NCI-H2227 (cell line): Measurements from ENCODE around the gene KIAA0232.
"Not testable (repeated sequence)": the region's sequence is repeated elsewhere in the genome, so short reads cannot be mapped to it uniquely, and the experiment has no call there.

ENCODE experiments used
- DNase-seq: peaks from one replicate; lab custom pipeline; 2025; ENCODE audit not compliant: unreplicated experiment; lab: John Stamatoyannopoulos, UW

The KIAA0232 gene

GRCh38 chr4:6894528-6895498 lies 112.3 kb downstream of the KIAA0232 start:
- no peak for DNase-seq

GRCh38 chr4:6896035-6896434 lies 113.5 kb downstream of the KIAA0232 start:
- DNase-seq, result no peak

DNA sequence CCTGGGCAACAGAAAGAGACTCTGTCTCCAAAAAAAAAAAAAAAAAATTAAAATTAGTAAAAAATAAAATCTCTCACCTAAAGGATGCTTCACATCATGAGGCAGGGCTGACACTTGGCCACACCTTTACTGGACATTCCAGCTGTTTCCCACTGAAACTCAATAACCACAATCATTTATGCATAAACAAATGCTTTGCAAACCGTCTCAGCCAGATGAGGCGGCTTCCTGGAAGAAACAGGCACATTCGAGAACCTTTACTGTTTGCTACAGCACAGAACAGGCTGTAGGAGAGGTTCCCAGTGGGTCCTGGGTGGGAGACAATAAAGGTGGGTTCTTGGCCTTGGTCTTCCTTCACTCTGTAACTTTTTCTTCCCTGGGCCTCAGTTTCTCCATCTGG lies 116.2 kb downstream of the KIAA0232 start:
- no peak for DNase-seq

DNA sequence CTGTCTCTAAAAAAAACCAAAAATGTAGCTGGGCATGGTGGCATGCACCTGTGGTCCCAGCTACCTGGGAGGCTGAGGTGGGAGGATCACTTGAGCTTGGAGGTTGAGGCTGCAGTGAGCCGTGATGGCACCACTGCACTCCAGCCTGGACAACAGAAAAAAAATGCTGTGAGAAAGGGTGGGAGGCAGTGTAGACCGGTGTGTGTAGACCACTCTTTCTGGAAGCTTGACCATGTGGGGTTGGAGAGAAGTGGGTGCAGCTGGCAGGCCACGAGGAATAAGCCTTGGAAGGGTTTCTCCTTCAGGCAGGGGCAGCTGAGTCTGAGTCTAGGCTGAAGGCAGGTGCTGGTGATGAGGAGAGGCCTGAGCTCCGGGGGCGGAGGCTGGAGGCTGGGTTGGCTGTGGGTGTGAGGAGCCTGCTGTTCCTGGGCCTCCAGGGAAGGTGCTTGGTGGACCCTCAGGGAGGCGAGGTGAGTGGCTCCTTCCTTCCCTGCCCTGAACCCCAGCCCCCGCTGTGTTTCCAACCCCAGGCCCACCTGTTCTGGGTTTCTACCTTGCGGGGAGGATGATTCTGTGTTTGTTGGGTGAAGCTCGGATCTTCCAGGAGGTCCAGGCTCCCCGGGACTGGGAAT lies 117.8 kb downstream of the KIAA0232 start:
- no peak for DNase-seq

GRCh38 chr4:6900956-6901355 lies 118.4 kb downstream of the KIAA0232 start:
- DNase-seq, result no peak

GRCh38 chr4:6901669-6902317 lies 119.3 kb downstream of the KIAA0232 start:
- DNase-seq, result no peak

DNA sequence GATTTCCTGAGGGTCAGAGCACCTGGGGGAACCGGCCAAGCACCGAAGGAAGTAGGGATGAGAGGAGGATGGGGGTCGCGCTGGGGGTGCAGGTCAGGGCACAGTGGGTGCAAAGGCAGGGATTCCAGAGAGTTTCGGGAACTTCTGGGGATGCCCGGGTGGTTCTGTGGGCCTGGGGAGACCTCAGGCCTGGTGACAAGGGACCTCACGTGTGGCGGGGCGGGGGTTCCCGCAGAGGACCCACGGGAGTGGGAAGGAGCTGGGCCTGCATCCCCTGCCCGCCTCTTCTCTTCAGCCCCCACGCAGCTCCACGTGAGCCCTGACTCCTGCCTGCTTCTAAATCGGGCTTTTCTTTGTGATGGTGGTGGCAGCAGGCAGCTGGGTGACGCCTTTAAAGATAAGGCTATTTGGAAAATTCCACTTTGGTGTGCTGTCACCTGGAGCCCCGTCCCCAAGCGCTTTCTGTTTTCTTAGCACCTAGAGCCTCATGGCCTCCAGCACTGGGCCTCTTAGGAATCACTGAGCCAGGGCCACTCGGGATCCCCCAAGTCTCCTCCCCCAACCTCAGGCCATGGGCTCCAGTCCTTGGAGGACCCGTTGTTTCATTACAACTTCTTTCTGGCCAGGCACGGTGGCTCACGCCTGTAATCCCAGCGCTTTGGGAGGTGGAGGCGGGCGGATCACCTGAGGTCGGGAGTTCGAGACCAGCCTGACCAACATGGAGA lies 120.0 kb downstream of the KIAA0232 start:
- DNase-seq, result no peak

DNA sequence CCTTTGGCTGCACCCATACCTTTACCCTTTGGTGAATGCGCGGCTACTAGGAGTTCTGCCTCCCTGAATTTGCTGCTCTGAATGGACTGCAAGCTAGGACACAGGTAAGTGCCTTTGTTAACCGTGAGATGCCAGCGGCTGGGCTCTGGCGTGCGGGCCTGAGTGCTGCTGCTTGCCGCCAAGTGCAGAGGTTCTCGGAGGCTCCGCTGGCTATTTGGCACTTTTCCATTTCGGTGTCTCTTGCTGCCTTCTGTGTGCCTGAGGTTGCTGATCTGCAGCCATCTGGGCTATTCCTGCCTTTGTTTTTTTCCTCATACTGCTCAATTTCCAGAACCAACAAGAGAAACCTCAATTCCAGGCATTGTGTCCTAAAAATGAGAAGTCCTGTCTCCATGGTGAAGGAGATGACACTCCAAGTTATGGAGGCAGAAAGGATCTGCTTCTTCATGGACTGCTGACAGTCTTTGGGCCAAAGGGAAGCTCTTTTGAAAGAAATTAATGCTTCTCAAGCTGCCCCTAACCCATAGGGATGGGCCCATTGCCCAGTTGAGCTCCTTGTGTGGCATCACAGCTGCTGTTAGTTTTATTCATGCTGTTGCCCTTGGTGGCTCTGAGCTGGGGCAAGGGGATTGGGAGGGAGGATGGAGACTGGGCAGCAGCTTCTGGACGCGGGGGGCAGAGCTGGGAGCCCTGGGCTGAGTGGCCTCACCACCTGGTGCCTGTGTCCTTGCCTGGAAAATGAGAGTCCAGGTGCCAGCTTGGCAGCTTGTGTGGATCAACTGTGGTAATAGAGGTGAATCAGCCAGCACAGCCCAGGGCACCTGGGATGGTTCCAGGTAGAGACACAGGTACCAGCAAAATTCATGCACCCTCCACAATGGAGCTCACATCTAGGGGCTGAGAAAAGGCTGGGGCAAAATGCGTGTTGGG lies 123.3 kb downstream of the KIAA0232 start:
- no peak for DNase-seq

GRCh38 chr4:6906486-6906885 lies 124.0 kb downstream of the KIAA0232 start:
- DNase-seq, result not testable (repeated sequence)

DNA sequence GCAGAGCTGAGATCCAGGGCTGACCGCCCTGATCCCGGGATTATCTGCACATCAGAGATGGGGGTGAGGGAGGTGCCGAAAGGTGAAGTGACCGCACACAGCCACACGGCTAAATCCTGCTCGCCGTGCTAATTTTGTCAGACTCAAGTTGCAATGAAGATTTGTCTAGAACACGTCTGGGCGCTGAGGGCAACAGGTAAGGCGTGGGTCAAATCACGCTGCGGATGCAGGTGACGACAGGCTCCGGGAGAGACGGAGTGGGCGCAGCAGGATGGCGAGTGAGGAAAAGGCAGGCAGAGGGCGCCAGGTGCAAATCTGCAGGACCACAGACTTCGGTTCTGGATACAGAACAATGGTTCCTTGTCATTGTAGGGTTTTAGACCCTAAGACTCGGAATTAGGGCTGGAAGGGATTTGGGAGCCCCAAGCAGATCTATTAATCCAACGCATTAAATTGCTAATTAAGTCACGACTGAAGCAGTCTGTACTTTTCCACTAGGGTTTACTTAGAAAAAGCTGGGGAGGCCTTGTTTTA lies 125.2 kb downstream of the KIAA0232 start:
- DNase-seq, result peak; percentile 6

GRCh38 chr4:6908432-6909112 lies 126.0 kb downstream of the KIAA0232 start:
- no peak for DNase-seq

DNA sequence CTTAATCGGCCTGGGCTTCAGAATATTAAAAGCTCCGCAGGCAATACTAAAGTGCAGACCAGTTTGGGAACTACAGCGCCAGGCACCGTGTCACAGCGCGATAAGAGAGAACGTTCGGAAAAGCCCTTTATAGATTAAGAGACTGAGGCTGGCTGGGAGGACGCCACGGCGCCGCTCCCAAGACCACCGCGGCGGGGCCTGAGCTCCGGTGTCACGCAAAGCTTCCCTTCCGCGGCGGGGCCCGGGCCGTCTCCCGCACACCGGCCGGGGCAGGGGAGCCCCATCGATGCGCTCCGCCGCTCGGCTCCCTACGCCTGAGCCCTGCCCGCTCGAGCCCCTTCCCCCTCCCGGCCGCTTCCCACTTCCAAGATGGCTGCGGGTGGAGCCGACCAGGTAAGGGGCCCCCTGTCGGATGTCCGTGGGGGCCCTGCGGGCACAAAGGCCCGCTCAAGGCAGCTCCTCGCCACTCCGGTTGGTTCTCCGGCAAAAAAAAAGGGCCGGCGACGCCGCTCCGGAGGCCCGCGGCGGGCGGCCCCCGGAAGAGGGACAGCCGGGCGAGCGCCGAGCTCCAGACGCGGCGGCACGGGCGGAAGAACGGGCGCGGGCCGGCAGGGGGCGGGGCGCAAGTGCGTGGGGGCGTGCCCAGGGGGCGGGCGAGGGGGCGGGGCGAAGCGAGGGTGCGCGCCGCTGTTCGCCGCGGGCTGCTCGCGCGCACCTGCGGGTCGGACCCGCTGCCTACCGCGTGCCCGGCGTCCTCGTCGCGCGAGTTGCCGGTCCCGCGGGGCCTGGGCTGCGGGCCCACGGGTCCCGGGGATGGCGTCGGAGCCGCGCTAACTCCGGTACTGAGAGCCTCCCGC lies 126.8 kb downstream of the KIAA0232 start, which contains the start of gene TBC1D14:
TBC1D14 (plus strand) TSS at position 714 of the 857 bp plus-strand sequence. CDS start 13,564 bp downstream, outside the sequence.
- peak; percentile 85 for DNase-seq

DNA sequence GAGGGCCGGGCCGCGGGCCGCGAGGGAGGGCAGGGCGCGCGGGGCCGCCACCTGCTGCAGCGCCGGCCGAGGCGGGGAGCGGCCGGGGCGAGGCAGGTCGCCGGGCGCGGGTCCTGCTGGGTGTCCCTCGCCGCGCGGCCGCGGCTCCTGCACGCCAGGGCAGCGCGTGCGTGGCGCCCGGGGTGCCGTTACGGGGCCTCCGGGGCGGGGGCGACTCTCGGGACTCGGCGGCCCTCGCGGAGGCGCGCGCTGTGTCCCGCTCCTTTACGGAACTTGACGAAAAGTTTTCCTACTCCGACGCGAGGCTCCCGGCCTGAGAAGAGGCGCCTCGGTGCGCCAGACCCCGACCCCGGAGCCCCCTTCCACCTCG lies 127.4 kb downstream of the KIAA0232 start:
- DNase-seq, result no peak

DNA sequence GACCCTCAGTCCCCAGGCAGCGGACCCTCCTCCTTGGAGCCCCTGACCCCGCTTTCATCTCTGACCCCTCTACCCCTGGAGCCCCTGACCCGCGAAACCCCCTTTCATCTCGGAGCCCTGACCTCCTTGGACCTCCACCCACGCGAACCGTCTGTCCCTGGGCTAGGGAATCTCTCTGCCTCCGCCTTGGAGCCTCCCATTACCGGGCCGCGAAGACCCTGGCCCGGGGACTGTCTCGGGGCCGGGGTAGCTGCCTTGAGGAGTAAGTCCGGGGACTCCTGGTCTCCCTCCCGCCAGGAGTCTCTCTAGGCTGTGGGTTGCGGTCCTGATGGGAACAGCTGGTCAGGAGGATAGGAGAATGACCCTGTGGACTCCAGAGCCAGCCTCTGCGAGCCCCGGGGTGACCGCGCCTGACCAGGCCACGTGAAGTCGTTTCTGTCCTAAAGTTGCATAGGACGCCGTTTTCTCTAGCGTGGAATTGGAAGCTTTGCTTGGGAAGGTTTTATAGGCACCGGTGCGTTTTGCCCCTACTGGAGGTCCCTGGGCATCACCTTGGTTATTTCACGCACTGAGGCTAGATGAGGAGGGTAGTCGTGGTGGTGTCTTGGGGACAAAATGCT lies 127.9 kb downstream of the KIAA0232 start:
- DNase-seq, result peak; percentile 9

DNA sequence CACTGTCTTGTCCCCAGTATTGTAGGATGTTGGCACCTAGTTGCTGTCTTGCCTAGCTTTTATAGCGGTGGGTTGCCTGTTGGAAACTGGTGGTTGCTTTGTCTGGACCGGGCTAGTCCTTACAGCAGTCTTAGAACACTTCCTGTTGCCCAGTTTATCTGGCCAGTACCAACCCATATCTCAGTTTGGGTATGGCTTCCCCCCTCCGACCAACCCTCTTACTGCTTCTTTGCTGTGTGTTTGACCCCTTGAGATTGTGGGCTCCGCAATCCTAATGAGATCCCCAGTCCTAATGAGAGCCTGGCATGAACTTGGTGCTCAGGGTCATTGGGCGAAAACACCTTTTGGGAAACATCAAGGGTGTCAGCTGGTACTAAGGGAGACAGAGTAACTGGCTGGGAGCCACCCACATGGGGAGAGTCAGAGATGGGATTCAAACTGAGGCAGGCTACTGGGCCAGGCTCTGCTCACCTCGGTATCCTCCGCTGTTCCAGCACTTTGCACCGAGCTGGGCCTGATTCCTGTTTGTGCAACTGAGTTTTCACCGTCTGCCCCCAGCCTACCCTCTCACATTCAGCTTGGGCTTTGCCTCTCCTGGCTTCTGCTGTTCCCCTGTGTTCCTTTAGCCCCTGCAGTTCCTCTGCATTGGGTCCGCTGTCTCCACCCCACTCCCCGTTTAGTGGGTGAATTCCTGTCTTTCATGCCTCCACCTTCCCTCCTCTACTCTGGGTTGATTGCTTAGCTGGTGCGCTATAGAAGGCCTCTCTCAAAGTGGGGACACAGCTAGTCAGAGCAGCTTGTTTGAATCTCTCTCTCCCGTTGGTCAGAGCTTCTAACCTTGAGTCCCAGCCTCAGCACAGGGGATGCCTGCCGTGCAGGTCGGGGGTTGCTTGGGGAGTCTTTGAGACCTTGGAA lies 128.7 kb downstream of the KIAA0232 start:
- no peak for DNase-seq

GRCh38 chr4:6911917-6912316 lies 129.4 kb downstream of the KIAA0232 start:
- not testable (repeated sequence) for DNase-seq

DNA sequence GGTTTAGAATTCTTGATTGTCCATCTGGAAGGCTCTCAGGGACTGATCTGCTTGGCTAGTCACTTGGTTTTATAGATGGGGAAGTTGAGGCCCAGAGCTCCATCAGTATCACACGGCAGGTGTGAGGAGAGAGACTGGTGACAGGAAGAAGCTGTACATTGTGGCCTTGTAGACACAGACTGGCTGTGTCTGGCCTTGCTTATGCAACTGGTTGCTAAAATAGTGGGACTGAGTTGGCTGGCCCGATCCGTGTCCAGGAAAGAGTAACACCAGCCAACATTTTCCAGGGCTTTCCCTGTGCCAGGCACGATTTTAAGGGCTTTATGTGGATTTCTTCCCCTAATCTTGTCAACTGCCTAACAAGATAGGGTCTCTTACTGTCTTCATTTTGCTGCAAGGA lies 129.9 kb downstream of the KIAA0232 start:
- no peak for DNase-seq
